ENCODE measurements around the gene ANKRD34C.
A peak's percentile ranks its signal among the peaks of the same experiment; 100 is the strongest.
"Not testable (repeated sequence)": the region's sequence is repeated elsewhere in the genome, so short reads cannot be mapped to it uniquely, and the experiment has no call there.

The ANKRD34C gene

GRCh38 chr15:79310985-79311900 lies 28.7 kb downstream of the ANKRD34C start, which contains the start of gene TMED3:
TMED3 (plus strand) TSS chr15:79311112; CDS start chr15:79311250, 138 bp downstream.
- H3K9me3 ChIP-seq (ENCODE audit: control insufficient read depth, insufficient read depth, low read length) = no peaks in the 10 kb centered on the region
- peaks cover 32% of the 10 kb centered on the region for H3K36me3 ChIP-seq (ENCODE audit: control insufficient read depth, insufficient read depth, low read length)
- peaks cover 9% of the 10 kb centered on the region for H3K4me1 ChIP-seq (ENCODE audit: control insufficient read depth, insufficient read depth, low read length)
- peak within 1 kb of the TSS; percentile 31 for H3K27ac ChIP-seq (ENCODE audit: low read depth, low read length)
- H3K27me3 ChIP-seq (ENCODE audit: control insufficient read depth, insufficient read depth, low read length) = peaks cover 33% of the 10 kb centered on the region
- peak within 1 kb of the TSS; percentile 82 for H3K9ac ChIP-seq (ENCODE audit: low read depth, low read length)
- peak within 1 kb of the TSS; percentile 76 for H3K4me3 ChIP-seq (ENCODE audit: low read depth, low read length)

GRCh38 chr15:79311901-79312553 lies 29.5 kb downstream of the ANKRD34C start:
- peak overlapping the region; percentile 82 for H3K9ac ChIP-seq (ENCODE audit: low read depth, low read length)
- H3K36me3 ChIP-seq (ENCODE audit: control insufficient read depth, insufficient read depth, low read length) = peaks cover 40% of the 10 kb centered on the region
- no peak overlapping the region for H3K27ac ChIP-seq (ENCODE audit: low read depth, low read length)
- no peaks in the 10 kb centered on the region for H3K9me3 ChIP-seq (ENCODE audit: control insufficient read depth, insufficient read depth, low read length)
- peak overlapping the region; percentile 76 for H3K4me3 ChIP-seq (ENCODE audit: low read depth, low read length)
- H3K27me3 ChIP-seq (ENCODE audit: control insufficient read depth, insufficient read depth, low read length) = peaks cover 29% of the 10 kb centered on the region
- peaks cover 9% of the 10 kb centered on the region for H3K4me1 ChIP-seq (ENCODE audit: control insufficient read depth, insufficient read depth, low read length)

GRCh38 chr15:79314186-79314585 lies 31.7 kb downstream of the ANKRD34C start:
- H3K36me3 ChIP-seq (ENCODE audit: control insufficient read depth, insufficient read depth, low read length) = peaks cover 61% of the 10 kb centered on the region
- H3K4me1 ChIP-seq (ENCODE audit: control insufficient read depth, insufficient read depth, low read length) = peaks cover 9% of the 10 kb centered on the region
- no peak overlapping the region for H3K27ac ChIP-seq (ENCODE audit: low read depth, low read length)
- peaks cover 13% of the 10 kb centered on the region for H3K27me3 ChIP-seq (ENCODE audit: control insufficient read depth, insufficient read depth, low read length)
- no peak overlapping the region for H3K9ac ChIP-seq (ENCODE audit: low read depth, low read length)
- H3K4me3 ChIP-seq (ENCODE audit: low read depth, low read length) = no peak overlapping the region
- no peaks in the 10 kb centered on the region for H3K9me3 ChIP-seq (ENCODE audit: control insufficient read depth, insufficient read depth, low read length)

- Histone ChIP-seq H3K4me1 (ENCODE audit: control insufficient read depth, insufficient read depth, low read length) (peaks cover 9% of the 10 kb centered on the region), H3K27ac (ENCODE audit: low read depth, low read length) (no peak overlapping the region), H3K4me3 (ENCODE audit: low read depth, low read length) (no peak overlapping the region), H3K36me3 (ENCODE audit: control insufficient read depth, insufficient read depth, low read length) (peaks cover 66% of the 10 kb centered on the region), H3K27me3 (ENCODE audit: control insufficient read depth, insufficient read depth, low read length) (peaks cover 7% of the 10 kb centered on the region), H3K9ac (ENCODE audit: low read depth, low read length) (no peak overlapping the region), H3K9me3 (ENCODE audit: control insufficient read depth, insufficient read depth, low read length) (no peaks in the 10 kb centered on the region; the same call in 1 of the 2 replicates)
These were observed 32.3 kb downstream of the ANKRD34C start for GRCh38 chr15:79314811-79315210.

- peaks cover 72% of the 10 kb centered on the region for H3K36me3 ChIP-seq (ENCODE audit: control insufficient read depth, insufficient read depth, low read length)
- H3K27me3 ChIP-seq (ENCODE audit: control insufficient read depth, insufficient read depth, low read length) = no peaks in the 10 kb centered on the region
These were observed 33.3 kb downstream of the ANKRD34C start for GRCh38 chr15:79315623-79316328.

GRCh38 chr15:79316864-79317263 lies 34.3 kb downstream of the ANKRD34C start:
- Histone ChIP-seq H3K27ac (ENCODE audit: low read depth, low read length) (no peak overlapping the region), H3K9me3 (ENCODE audit: control insufficient read depth, insufficient read depth, low read length) (no peaks in the 10 kb centered on the region; the same call in 1 of the 2 replicates), H3K36me3 (ENCODE audit: control insufficient read depth, insufficient read depth, low read length) (peaks cover 83% of the 10 kb centered on the region), H3K27me3 (ENCODE audit: control insufficient read depth, insufficient read depth, low read length) (no peaks in the 10 kb centered on the region), H3K9ac (ENCODE audit: low read depth, low read length) (no peak overlapping the region), H3K4me1 (ENCODE audit: control insufficient read depth, insufficient read depth, low read length) (peaks cover 7% of the 10 kb centered on the region), H3K4me3 (ENCODE audit: low read depth, low read length) (no peak overlapping the region)

More at GRCh38 chr15:79315623-79316328, 33.3 kb downstream of the ANKRD34C start:
- H3K27ac ChIP-seq (ENCODE audit: low read depth, low read length) = no peak overlapping the region
- peaks cover 9% of the 10 kb centered on the region for H3K4me1 ChIP-seq (ENCODE audit: control insufficient read depth, insufficient read depth, low read length)
- no peak overlapping the region for H3K4me3 ChIP-seq (ENCODE audit: low read depth, low read length)
- H3K9me3 ChIP-seq (ENCODE audit: control insufficient read depth, insufficient read depth, low read length) = no peaks in the 10 kb centered on the region; the same call in 1 of the 2 replicates
- no peak overlapping the region for H3K9ac ChIP-seq (ENCODE audit: low read depth, low read length)

- H3K4me1 ChIP-seq (ENCODE audit: control insufficient read depth, insufficient read depth, low read length); H3K4me3 ChIP-seq (ENCODE audit: low read depth, low read length); H3K27ac ChIP-seq (ENCODE audit: low read depth, low read length); H3K9ac ChIP-seq (ENCODE audit: low read depth, low read length); H3K27me3 ChIP-seq (ENCODE audit: control insufficient read depth, insufficient read depth, low read length); H3K9me3 ChIP-seq (ENCODE audit: control insufficient read depth, insufficient read depth, low read length): not testable (repeated sequence)
- H3K36me3 ChIP-seq (ENCODE audit: control insufficient read depth, insufficient read depth, low read length) = peaks cover 83% of the 10 kb centered on the region
These were observed 37.5 kb downstream of the ANKRD34C start for GRCh38 chr15:79319973-79320372.

- Histone ChIP-seq H3K27ac (ENCODE audit: low read depth, low read length) (no peak overlapping the region), H3K9me3 (ENCODE audit: control insufficient read depth, insufficient read depth, low read length) (no peaks in the 10 kb centered on the region; the same call in 1 of the 2 replicates), H3K4me3 (ENCODE audit: low read depth, low read length) (no peak overlapping the region), H3K36me3 (ENCODE audit: control insufficient read depth, insufficient read depth, low read length) (peaks cover 70% of the 10 kb centered on the region), H3K4me1 (ENCODE audit: control insufficient read depth, insufficient read depth, low read length) (no peaks in the 10 kb centered on the region), H3K27me3 (ENCODE audit: control insufficient read depth, insufficient read depth, low read length) (no peaks in the 10 kb centered on the region), H3K9ac (ENCODE audit: low read depth, low read length) (no peak overlapping the region)
These were observed 39.4 kb downstream of the ANKRD34C start for GRCh38 chr15:79321876-79322275.

- Histone ChIP-seq H3K4me3 (ENCODE audit: low read depth, low read length) (no peak overlapping the region), H3K27me3 (ENCODE audit: control insufficient read depth, insufficient read depth, low read length) (no peaks in the 10 kb centered on the region), H3K4me1 (ENCODE audit: control insufficient read depth, insufficient read depth, low read length) (no peaks in the 10 kb centered on the region), H3K36me3 (ENCODE audit: control insufficient read depth, insufficient read depth, low read length) (peaks cover 66% of the 10 kb centered on the region), H3K27ac (ENCODE audit: low read depth, low read length) (no peak overlapping the region), H3K9ac (ENCODE audit: low read depth, low read length) (no peak overlapping the region), H3K9me3 (ENCODE audit: control insufficient read depth, insufficient read depth, low read length) (no peaks in the 10 kb centered on the region; the same call in 1 of the 2 replicates)
These were observed 39.8 kb downstream of the ANKRD34C start for GRCh38 chr15:79322306-79322705.

GRCh38 chr15:79322945-79323344 lies 40.4 kb downstream of the ANKRD34C start:
- no peaks in the 10 kb centered on the region for H3K4me1 ChIP-seq (ENCODE audit: control insufficient read depth, insufficient read depth, low read length)
- peaks cover 61% of the 10 kb centered on the region for H3K36me3 ChIP-seq (ENCODE audit: control insufficient read depth, insufficient read depth, low read length)
- no peak overlapping the region for H3K27ac ChIP-seq (ENCODE audit: low read depth, low read length)
- no peaks in the 10 kb centered on the region for H3K27me3 ChIP-seq (ENCODE audit: control insufficient read depth, insufficient read depth, low read length)
- no peaks in the 10 kb centered on the region; the same call in 1 of the 2 replicates for H3K9me3 ChIP-seq (ENCODE audit: control insufficient read depth, insufficient read depth, low read length)
- no peak overlapping the region for H3K4me3 ChIP-seq (ENCODE audit: low read depth, low read length)
- no peak overlapping the region for H3K9ac ChIP-seq (ENCODE audit: low read depth, low read length)
